GM23338 (cell line): ENCODE data around the gene ATG2B. TPM values are rescaled to one million over a fixed set of nuclear protein-coding genes. Genes with fewer than 3 reads are reported as not detected.

Source experiments
- ATAC-seq: fragments of 200-7000 bp; cut with Tn5 transposase; 3 replicates; pipeline ENCODE4 v1.9.1; 2020
- DNase-seq: peaks from one replicate; pipeline ENCODE4 v3.0.0-alpha.2; 2015; ENCODE audit warnings: low spot score
- H2AFZ ChIP-seq: fragments of 200-600 bp; sonication (generic); 2 replicates; pipeline ENCODE4 v1.8.0; 2016; ENCODE audit warnings: antibody characterized with exemption, mild to moderate bottlenecking, moderate library complexity
- H3F3A ChIP-seq: fragments of 200-600 bp; sonication (generic); replicated peaks from 2 replicates; pipeline ENCODE4 v1.8.0; 2017; ENCODE audit warnings: antibody characterized with exemption, mixed run types, low read depth
- H3K27ac ChIP-seq: fragments of 200-600 bp; sonication (generic); 2 replicates; pipeline ENCODE4 v1.6.1; 2016; ENCODE audit warnings: low read depth
- H3K27me3 ChIP-seq: fragments of 200-600 bp; sonication (generic); 2 replicates; pipeline ENCODE4 v1.8.0; 2016; ENCODE audit warnings: mild to moderate bottlenecking, mixed run types, moderate library complexity; ENCODE audit not compliant: insufficient read depth
- H3K36me3 ChIP-seq: fragments of 200-600 bp; sonication (generic); 2 replicates; pipeline ENCODE4 v1.8.0; 2016; ENCODE audit warnings: mild to moderate bottlenecking; ENCODE audit not compliant: insufficient read depth
- H3K4me1 ChIP-seq: fragments of 200-600 bp; sonication (generic); 2 replicates; pipeline ENCODE4 v1.8.0; 2016; ENCODE audit warnings: mild to moderate bottlenecking, moderate library complexity; ENCODE audit not compliant: insufficient read depth
- H3K4me2 ChIP-seq: fragments of 200-600 bp; sonication (generic); 2 replicates; pipeline ENCODE4 v1.7.1; 2017; ENCODE audit warnings: mixed run types
- H3K4me3 ChIP-seq: fragments of 200-600 bp; sonication (generic); 2 replicates; pipeline ENCODE4 v1.6.1; 2016; ENCODE audit warnings: mixed run types
- H3K79me2 ChIP-seq: fragments of 200-600 bp; sonication (generic); replicated peaks from 2 replicates; pipeline ENCODE4 v1.8.0; 2017; ENCODE audit warnings: mild to moderate bottlenecking; ENCODE audit not compliant: insufficient read depth
- H3K9me2 ChIP-seq: fragments of 200-600 bp; sonication (generic); 2 replicates; pipeline ENCODE4 v1.8.0; 2017; ENCODE audit not compliant: insufficient read depth
- H4K20me1 ChIP-seq: fragments of 200-600 bp; sonication (generic); replicated peaks from 2 replicates; pipeline ENCODE4 v1.8.0; 2017; ENCODE audit warnings: mild to moderate bottlenecking; ENCODE audit not compliant: insufficient read depth
- H3K27ac Mint-ChIP-seq: 2 replicates; pipeline ENCODE4 v1.8.0; 2020; ENCODE audit warnings: inconsistent platforms, mild to moderate bottlenecking, moderate library complexity, mixed read lengths
- H3K27me3 Mint-ChIP-seq: 3 replicates; pipeline ENCODE4 v1.8.0; 2022; ENCODE audit warnings: low read depth, mild to moderate bottlenecking, moderate library complexity, mixed read lengths, inconsistent platforms; ENCODE audit not compliant: insufficient read depth, poor library complexity
- H3K36me3 Mint-ChIP-seq: 3 replicates; pipeline ENCODE4 v1.8.0; 2021; ENCODE audit warnings: low read depth, mild to moderate bottlenecking, inconsistent platforms, moderate library complexity, mixed read lengths
- H3K4me1 Mint-ChIP-seq: 3 replicates; pipeline ENCODE4 v1.8.0; 2020; ENCODE audit warnings: mild to moderate bottlenecking, inconsistent platforms, mixed read lengths
- H3K4me3 Mint-ChIP-seq: 3 replicates; pipeline ENCODE4 v1.8.0; 2021; ENCODE audit warnings: moderate library complexity, mild to moderate bottlenecking, inconsistent platforms, mixed read lengths
- H3K9me3 Mint-ChIP-seq: 3 replicates; pipeline ENCODE4 v1.8.0; 2020; ENCODE audit warnings: moderate library complexity, mild to moderate bottlenecking, inconsistent platforms, mixed read lengths
- REST ChIP-seq: IDR thresholded peaks from one replicate; pipeline ENCODE4 v1.6.1; 2018; ENCODE audit warnings: antibody characterized with exemption; ENCODE audit not compliant: unreplicated experiment
- STAT1 ChIP-seq: IDR thresholded peaks from one replicate; pipeline ENCODE4 v1.6.1; 2016; ENCODE audit warnings: antibody characterized with exemption; ENCODE audit not compliant: unreplicated experiment
- ZNF114 ChIP-seq: fragments of 250-450 bp; sonication (Bioruptor Pico); IDR thresholded peaks from 2 replicates; pipeline ENCODE4 v1.5.0; 2020; ENCODE audit warnings: mild to moderate bottlenecking, moderate library complexity
- ZNF331 ChIP-seq: fragments of 250-450 bp; sonication (Bioruptor Pico); IDR thresholded peaks from 2 replicates; pipeline ENCODE4 v1.5.0; 2020; ENCODE audit warnings: low read depth, mild to moderate bottlenecking, moderate library complexity
- polyA plus RNA-seq: library from polyadenylated mRNA; unstranded; fragments of >200 nt; fragmentation: Nextera tagmentation; extraction: Ambion mirVana; gene quantifications from 2 replicates; pipeline ENCODE4 v1.2.1, GENCODE V29; 2016
- total RNA-seq: library from RNA; depleted of rRNA; stranded (reverse); fragments of >200 nt; shearing (Covaris generic); gene quantifications from 2 replicates; pipeline ENCODE4 v1.2.3, GENCODE V29; 2014
- TF ChIP-seq, protein P1 (sequence below), 2 experiments: fragments of 200-600 bp in 1 of 2; sonication (generic) in 1 of 2; conservative IDR thresholded peaks; 2 replicates each; pipeline versions ENCODE4 v1.5.1 to v1.6.1; 2016 to 2017; ENCODE audit warnings: antibody characterized with exemption in 2 of 2, low read depth in 2 of 2, mild to moderate bottlenecking in 2 of 2, moderate library complexity in 1 of 2

Gene ATG2B
- total and polyA plus RNA-seq, 2 experiments from 2014 or later: 3.8 to 15.4 TPM

DNA sequence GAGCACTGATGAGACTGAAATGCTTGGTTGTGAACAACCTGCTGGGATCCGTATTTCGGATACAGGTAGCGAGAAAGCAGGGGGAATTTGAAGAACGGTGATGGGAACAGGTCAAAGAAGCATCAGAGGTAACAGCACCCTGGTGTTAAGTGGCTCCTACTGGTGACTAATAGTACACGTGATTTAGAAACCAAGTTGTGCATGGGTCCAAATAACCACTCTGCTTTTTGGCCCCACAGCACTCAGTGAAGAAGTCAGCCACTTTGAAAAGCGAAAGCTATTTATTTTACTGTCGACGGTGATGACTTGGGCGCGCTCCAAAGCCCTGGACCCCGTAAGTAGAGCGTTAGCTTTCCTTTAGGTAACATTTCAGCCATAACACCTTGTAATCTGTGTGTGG is 45.5 kb upstream of the ATG2B start:
- no peak for TF ChIP-seq REST
- TF ChIP-seq, protein P1, sequence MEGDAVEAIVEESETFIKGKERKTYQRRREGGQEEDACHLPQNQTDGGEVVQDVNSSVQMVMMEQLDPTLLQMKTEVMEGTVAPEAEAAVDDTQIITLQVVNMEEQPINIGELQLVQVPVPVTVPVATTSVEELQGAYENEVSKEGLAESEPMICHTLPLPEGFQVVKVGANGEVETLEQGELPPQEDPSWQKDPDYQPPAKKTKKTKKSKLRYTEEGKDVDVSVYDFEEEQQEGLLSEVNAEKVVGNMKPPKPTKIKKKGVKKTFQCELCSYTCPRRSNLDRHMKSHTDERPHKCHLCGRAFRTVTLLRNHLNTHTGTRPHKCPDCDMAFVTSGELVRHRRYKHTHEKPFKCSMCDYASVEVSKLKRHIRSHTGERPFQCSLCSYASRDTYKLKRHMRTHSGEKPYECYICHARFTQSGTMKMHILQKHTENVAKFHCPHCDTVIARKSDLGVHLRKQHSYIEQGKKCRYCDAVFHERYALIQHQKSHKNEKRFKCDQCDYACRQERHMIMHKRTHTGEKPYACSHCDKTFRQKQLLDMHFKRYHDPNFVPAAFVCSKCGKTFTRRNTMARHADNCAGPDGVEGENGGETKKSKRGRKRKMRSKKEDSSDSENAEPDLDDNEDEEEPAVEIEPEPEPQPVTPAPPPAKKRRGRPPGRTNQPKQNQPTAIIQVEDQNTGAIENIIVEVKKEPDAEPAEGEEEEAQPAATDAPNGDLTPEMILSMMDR (conservative IDR thresholded peaks at IDR 0.05; ENCODE audit: low read depth in 2 of 2): 0 out of 4 replicates have a peak, but pooled peaks of 1 of the 2 experiments have one; percentile 11

DNA sequence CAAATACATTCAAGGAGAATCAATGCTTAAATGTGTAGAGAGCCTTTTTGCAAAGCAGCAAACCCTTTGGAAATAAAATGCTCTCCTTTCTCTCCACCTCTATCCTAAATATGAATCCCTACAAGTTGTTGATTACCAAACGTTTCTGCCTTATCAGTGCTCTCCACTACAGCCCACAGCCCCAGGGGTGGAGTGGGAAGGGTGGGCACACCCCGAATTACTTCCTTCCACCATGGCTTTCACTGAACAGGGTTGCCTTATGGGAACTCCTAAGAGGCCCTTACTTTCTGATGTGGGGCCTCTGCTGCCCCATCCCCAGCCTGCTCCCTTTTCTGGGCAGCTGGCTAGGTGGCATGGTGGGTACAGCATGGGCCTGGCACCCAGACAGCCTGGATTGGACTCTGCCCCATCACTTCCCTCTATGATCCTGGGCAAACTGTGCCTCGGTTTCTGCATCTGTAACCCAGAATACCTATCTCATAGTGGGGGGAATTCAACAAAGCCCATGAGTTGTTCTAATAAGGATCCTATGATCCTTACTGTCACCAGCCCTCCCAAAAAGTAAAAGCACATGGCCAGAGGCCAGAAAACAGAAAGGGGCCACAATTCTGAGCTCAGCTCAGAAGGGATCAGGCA is 44.9 kb upstream of the ATG2B start:
- H3K9me3 Mint-ChIP-seq: no peaks in the 10 kb centered on the region
- peaks cover 2% of the 10 kb centered on the region; the same call in 1 of the 3 replicates for H3K4me1 Mint-ChIP-seq
- Histone ChIP-seq H3K27ac (no peak overlapping the region), H3K4me3 (no peak overlapping the region), H3K4me2 (no peak overlapping the region), H3F3A (no peaks in the 10 kb centered on the region), H3K27me3 (no peaks in the 10 kb centered on the region), H3K9me2 (no peaks in the 10 kb centered on the region), H3K79me2 (no peaks in the 10 kb centered on the region), H3K36me3 (no peaks in the 10 kb centered on the region), H3K4me1 (no peaks in the 10 kb centered on the region; the same call in 1 of the 2 replicates), H2AFZ (no peak overlapping the region), H4K20me1 (no peaks in the 10 kb centered on the region; the same call in 1 of the 2 replicates)
- ATAC-seq (no peak), DNase-seq (no peak)
- H3K4me3 Mint-ChIP-seq: no peak overlapping the region
- H3K36me3 Mint-ChIP-seq: no peaks in the 10 kb centered on the region
- no peaks in the 10 kb centered on the region for H3K27me3 Mint-ChIP-seq
- H3K27ac Mint-ChIP-seq: no peak overlapping the region
- TF ChIP-seq ZNF331 (CRISPR knock-in tag) (no peak), ZNF114 (CRISPR knock-in tag) (no peak), STAT1 (no peak)

More for the DNA sequence above, 45.5 kb upstream of the ATG2B start:
- H2AFZ ChIP-seq: no peak overlapping the region
- Mint-ChIP-seq H3K4me1 (peaks cover 2% of the 10 kb centered on the region; the same call in 1 of the 3 replicates), H3K27ac (no peak overlapping the region), H3K9me3 (no peaks in the 10 kb centered on the region), H3K4me3 (no peak overlapping the region), H3K36me3 (no peaks in the 10 kb centered on the region), H3K27me3 (no peaks in the 10 kb centered on the region)
- ATAC-seq (no peak), DNase-seq (no peak)
- H3K36me3 ChIP-seq: no peaks in the 10 kb centered on the region
- no peaks in the 10 kb centered on the region for H3K27me3 ChIP-seq
- no peaks in the 10 kb centered on the region for H3K79me2 ChIP-seq
- H4K20me1 ChIP-seq: no peaks in the 10 kb centered on the region; the same call in 1 of the 2 replicates
- H3K4me2 ChIP-seq: no peak overlapping the region
- H3K9me2 ChIP-seq: no peaks in the 10 kb centered on the region
- no peaks in the 10 kb centered on the region; the same call in 1 of the 2 replicates for H3K4me1 ChIP-seq
- H3K27ac ChIP-seq: no peak overlapping the region
- no peak overlapping the region for H3K4me3 ChIP-seq
- no peaks in the 10 kb centered on the region for H3F3A ChIP-seq
